ENCODE results near the gene SLX4IP. TPM values are rescaled to one million over a fixed set of nuclear protein-coding genes. Genes with fewer than 3 reads are reported as not detected.

SLX4IP gene
- total and polyA plus RNA-seq, 2 of the 13 experiments (the other 11 are each of a cell fraction or from before 2014, with no cell fraction given) = 3.6 to 7.3 TPM

GRCh38 chr20:10674684-10675449, 239.8 kb downstream of the SLX4IP start (continued):
- TF ChIP-seq CREB3 (CRISPR knock-in tag; IDR thresholded peaks at IDR 0.05) (peak; percentile 31; the same call in 1 of the 2 replicates), ZNF512 (CRISPR knock-in tag; IDR thresholded peaks at IDR 0.05) (peak; percentile 81; the same call in 1 of the 2 replicates), MLXIP (CRISPR knock-in tag; IDR thresholded peaks at IDR 0.05; ENCODE audit: borderline replicate concordance) (0 out of 2 replicates have a peak, but pooled peaks have one; percentile 15), PHF5A (CRISPR knock-in tag; IDR thresholded peaks at IDR 0.05; ENCODE audit: low read depth, unreplicated experiment) (peak; percentile 54), ZNF251 (CRISPR knock-in tag; IDR thresholded peaks at IDR 0.05) (peak; percentile 78; the same call in 1 of the 2 replicates), ZNF318 (CRISPR knock-in tag; IDR thresholded peaks at IDR 0.05) (no peak; the same call in 1 of the 2 replicates), ZNF629 (CRISPR knock-in tag; conservative IDR thresholded peaks at IDR 0.05) (0 out of 2 replicates have a peak, but pooled peaks have one; percentile 18), ZNF136 (CRISPR knock-in tag; IDR thresholded peaks at IDR 0.05; ENCODE audit: low read depth) (peak; percentile 29; the same call in 1 of the 2 replicates), ZMYM2 (CRISPR knock-in tag; IDR thresholded peaks at IDR 0.05) (no peak), RNF219 (CRISPR knock-in tag; IDR thresholded peaks at IDR 0.05) (no peak), ZNF160 (CRISPR knock-in tag; IDR thresholded peaks at IDR 0.05) (no peak)
